HepG2 (cell line): Measurements from ENCODE around the gene PLA2G4F. TPM values are rescaled to one million over a fixed set of nuclear protein-coding genes. Genes with fewer than 3 reads are reported as not detected.

ENCODE experiments used
- ATAC-seq: fragments of 200-7000 bp; cut with Tn5 transposase; 3 replicates; pipeline ENCODE4 v1.9.1; 2020; ENCODE audit warnings: mild to moderate bottlenecking, moderate library complexity
- BruUV-seq: library from RNA; stranded (reverse); fragments of 400-500 nt; replicated peaks from 2 replicates; lab custom pipeline; 2021; lab: Mats Ljungman, UMichigan
- CTCF ChIA-PET: fragments of 300-600 bp; formaldehyde crosslinking; extraction: SDS; loops from one replicate; lab custom pipeline; 2021; ENCODE audit warnings: low total read pairs, inconsistent platforms, low intra/inter-chr PET ratio; lab: Yijun Ruan, JAX
- POLR2A ChIA-PET: fragments of 350-600 bp; sonication (Branson Sonifier 250); formaldehyde crosslinking; loops from one replicate; lab custom pipeline; 2020; ENCODE audit warnings: antibody characterized with exemption, inconsistent platforms; lab: Yijun Ruan, JAX
- DNase-seq: peaks from one replicate; pipeline ENCODE4 v3.0.0-alpha.2; 2015; ENCODE audit warnings: low spot score
- FAIRE-seq: peaks from 3 replicates; lab custom pipeline; 2011; peaks lifted over from hg19 to GRCh38; lab: Jason Lieb, UNC
- H2AFZ ChIP-seq: one replicate; pipeline ENCODE4 v1.6.1; 2011; ENCODE audit warnings: low read length, inconsistent platforms
- H3K27ac ChIP-seq: fragments of 300-600 bp; 3 replicates; pipeline ENCODE4 v1.8.0; 2011; ENCODE audit warnings: mixed run types, mild to moderate bottlenecking, mixed read lengths, low read length, inconsistent platforms; ENCODE audit not compliant: insufficient read depth; ENCODE audit errors: extremely low read length
- H3K27me3 ChIP-seq, 2 experiments: fragments of 200-600 bp in 1 of 2; 2 replicates in 1 of 2; 3 replicates in 1 of 2; pipeline versions ENCODE4 v1.6.0 to v1.8.0; 2011; ENCODE audit warnings: low read length in 2 of 2, mild to moderate bottlenecking in 2 of 2, moderate library complexity in 2 of 2, inconsistent platforms in 1 of 2; ENCODE audit not compliant: insufficient read depth in 2 of 2, control insufficient read depth in 1 of 2
- H3K36me3 ChIP-seq, 2 experiments: fragments of 200-600 bp in 1 of 2; replicated peaks in 1 of 2; 2 replicates in 1 of 2; 3 replicates in 1 of 2; pipeline versions ENCODE4 v1.5.1 to v1.8.0; 2011; ENCODE audit warnings: low read length in 2 of 2, inconsistent platforms in 1 of 2; ENCODE audit not compliant: insufficient read depth in 2 of 2, control insufficient read depth in 1 of 2
- H3K4me1 ChIP-seq: 2 replicates; pipeline ENCODE4 v1.5.1; 2012; ENCODE audit warnings: low read length, inconsistent platforms; ENCODE audit not compliant: insufficient read depth
- H3K4me2 ChIP-seq: 2 replicates; pipeline ENCODE4 v1.6.0; 2011; ENCODE audit warnings: low read depth, low read length, inconsistent platforms
- H3K4me3 ChIP-seq, 3 experiments: fragments of 200-600 bp in 1 of 3; sonication (generic), shearing (Covaris generic) in 1 of 3; replicated peaks in 1 of 3; 2 replicates each; pipeline ENCODE4 v1.5.1; 2011 to 2016; ENCODE audit warnings: low read length in 3 of 3, inconsistent platforms in 2 of 3, low read depth in 2 of 3, mild to moderate bottlenecking in 2 of 3, control low read depth in 1 of 3, mixed read lengths in 1 of 3; ENCODE audit not compliant: insufficient read depth in 1 of 3
- H3K79me2 ChIP-seq: one replicate; pipeline ENCODE4 v1.6.1; 2011; ENCODE audit warnings: low read length, inconsistent platforms; ENCODE audit not compliant: insufficient read depth
- H3K9ac ChIP-seq: 2 replicates; pipeline ENCODE4 v1.6.0; 2011; ENCODE audit warnings: mild to moderate bottlenecking, low read depth, low read length, inconsistent platforms; ENCODE audit not compliant: insufficient read depth
- H3K9me3 ChIP-seq: 2 replicates; pipeline ENCODE4 v1.5.1; 2012; ENCODE audit warnings: mild to moderate bottlenecking, low read length
- H4K20me1 ChIP-seq: 2 replicates; pipeline ENCODE4 v1.6.0; 2011; ENCODE audit warnings: inconsistent platforms, mild to moderate bottlenecking, low read length, moderate library complexity; ENCODE audit not compliant: insufficient read depth
- FOSL1 ChIP-seq: sonication (generic); formaldehyde crosslinking; IDR thresholded peaks from 2 replicates; pipeline ENCODE4 v1.9.0; 2021; ENCODE audit warnings: missing genetic modification reagents, borderline replicate concordance
- ZBTB7B ChIP-seq: sonication (generic); formaldehyde crosslinking; IDR thresholded peaks from 2 replicates; pipeline ENCODE4 v1.4.0; 2020; ENCODE audit warnings: missing genetic modification reagents
- ZFX ChIP-seq: sonication (generic); formaldehyde crosslinking; IDR thresholded peaks from 2 replicates; pipeline ENCODE4 v1.4.0; 2020; ENCODE audit warnings: mild to moderate bottlenecking, low read depth, missing genetic modification reagents, moderate library complexity
- ZNF644 ChIP-seq: IDR thresholded peaks from 2 replicates; pipeline ENCODE4 v1.6.1; 2016; ENCODE audit warnings: low read depth
- ZNF772 ChIP-seq: sonication (generic); formaldehyde crosslinking; IDR thresholded peaks from 2 replicates; pipeline ENCODE4 v1.5.0; 2020; ENCODE audit warnings: mild to moderate bottlenecking, missing genetic modification reagents
- ZSCAN30 ChIP-seq: sonication (generic); formaldehyde crosslinking; IDR thresholded peaks from 2 replicates; pipeline ENCODE4 v1.5.0; 2020; ENCODE audit warnings: mild to moderate bottlenecking, missing genetic modification reagents
- WGBS: methylation state at CpG from one replicate; pipeline ENCODE4 v1.1.6; 2017; ENCODE audit warnings: low lambda C conversion rate; 5-methylcytosine and 5-hydroxymethylcytosine counted together
- in situ Hi-C: cut with HindIII; loops from 2 replicates; pipeline ENCODE4 v1.10.0; 2017; ENCODE audit warnings: low pct_unique_long_range_greater_than_20kb; ENCODE audit not compliant: extremely low pct_ligation_motif_present
- intact Hi-C: fragments of 100-400 bp; cut with micrococcal nuclease; formaldehyde crosslinking; loops from one replicate; pipeline ENCODE4 v1.10.0; 2022; ENCODE audit not compliant: unreplicated experiment
- polyA plus RNA-seq, 8 experiments: library from polyadenylated mRNA; depleted of rRNA in 3 of 8; stranded (reverse) in 7 of 8; unstranded in 1 of 8; fragments of >200 nt; fragmentation: Illumina TruSeq in 4 of 8; extraction: Trizol in 4 of 8; gene quantifications; 2 replicates each; pipeline versions ENCODE4 v1.2.1 to v1.2.3, GENCODE V29; 2011 to 2016; ENCODE audit warnings: low read depth in 4 of 8, missing spikeins in 1 of 8, mixed read lengths in 1 of 8; ENCODE audit not compliant: insufficient read depth in 1 of 8
- total RNA-seq, 5 experiments: library from RNA; depleted of rRNA; stranded (reverse); fragments of >200 nt; fragmentation: Illumina TruSeq; extraction: Trizol; gene quantifications; 2 replicates each; pipeline ENCODE4 v1.2.3, GENCODE V29; 2016; ENCODE audit warnings: low read depth in 1 of 5
- TF ChIP-seq, protein P1 (sequence below), 2 experiments: sonication (generic) in 1 of 2; formaldehyde crosslinking in 1 of 2; IDR thresholded peaks; 2 replicates each; pipeline versions ENCODE4 v1.5.1 to v1.6.1; 2011 to 2020; ENCODE audit warnings: borderline replicate concordance in 1 of 2, low read depth in 1 of 2, low read length in 1 of 2, mild to moderate bottlenecking in 1 of 2, missing genetic modification reagents in 1 of 2, moderate library complexity in 1 of 2

The PLA2G4F gene
- total and polyA plus RNA-seq, 2 of the 13 experiments (the other 11 are each of a cell fraction or from before 2014, with no cell fraction given) = 0.07 TPM; not detected in 1

GRCh38 chr15:42151141-42151561 is 5.3 kb downstream of the PLA2G4F start:
- no peaks in the 10 kb centered on the region for H3K9me3 ChIP-seq
- H3K4me2 ChIP-seq = no peak overlapping the region
- no peak overlapping the region for H3K27ac ChIP-seq
- TF ChIP-seq ZSCAN30 = no peak
- TF ChIP-seq ZNF644 (CRISPR knock-in tag) = no peak
- no peak for TF ChIP-seq FOSL1 (CRISPR knock-in tag)
- TF ChIP-seq ZBTB7B (CRISPR knock-in tag) = no peak
- TF ChIP-seq ZFX (CRISPR knock-in tag) = no peak
- TF ChIP-seq, protein P1, sequence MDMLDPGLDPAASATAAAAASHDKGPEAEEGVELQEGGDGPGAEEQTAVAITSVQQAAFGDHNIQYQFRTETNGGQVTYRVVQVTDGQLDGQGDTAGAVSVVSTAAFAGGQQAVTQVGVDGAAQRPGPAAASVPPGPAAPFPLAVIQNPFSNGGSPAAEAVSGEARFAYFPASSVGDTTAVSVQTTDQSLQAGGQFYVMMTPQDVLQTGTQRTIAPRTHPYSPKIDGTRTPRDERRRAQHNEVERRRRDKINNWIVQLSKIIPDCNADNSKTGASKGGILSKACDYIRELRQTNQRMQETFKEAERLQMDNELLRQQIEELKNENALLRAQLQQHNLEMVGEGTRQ (IDR thresholded peaks at IDR 0.05; ENCODE audit: low read depth, low read length) = no peak
- TF ChIP-seq, protein P1 (CRISPR knock-in tag; IDR thresholded peaks at IDR 0.05; ENCODE audit: borderline replicate concordance) = no peak
- TF ChIP-seq ZNF772 (CRISPR knock-in tag) = no peak
- no peaks in the 10 kb centered on the region for H3K79me2 ChIP-seq
- CTCF ChIA-PET = no interaction called here
- BruUV-seq = no TSS peak
- no peak overlapping the region for H3K9ac ChIP-seq
- intact Hi-C loops = no loop called here
- H3K4me1 ChIP-seq = peaks cover 59% of the 10 kb centered on the region
- in situ Hi-C loops = no loop called here
- H3K27me3 ChIP-seq = peaks cover 1 to 19% of the 10 kb centered on the region in 2 experiments; a peak in 4 of 5 replicates
- no peak overlapping the region for H2AFZ ChIP-seq
- H4K20me1 ChIP-seq = no peaks in the 10 kb centered on the region
- H3K4me3 ChIP-seq = no peak overlapping the region
- WGBS = 66% methylated on average over 9 of the region's 10 CpGs
- no peak for FAIRE-seq
- no peak for DNase-seq
- ATAC-seq = no peak
- POLR2A ChIA-PET = no interaction called here
- no peaks in the 10 kb centered on the region for H3K36me3 ChIP-seq
